Measurements from ENCODE around the gene MZT2B. TPM values are rescaled to one million over a fixed set of nuclear protein-coding genes. Genes with fewer than 3 reads are reported as not detected.

MZT2B gene
- total and polyA plus RNA-seq, 2 of the 13 experiments (the other 11 are each of a cell fraction or from before 2014, with no cell fraction given): 253 to 410 TPM

DNA sequence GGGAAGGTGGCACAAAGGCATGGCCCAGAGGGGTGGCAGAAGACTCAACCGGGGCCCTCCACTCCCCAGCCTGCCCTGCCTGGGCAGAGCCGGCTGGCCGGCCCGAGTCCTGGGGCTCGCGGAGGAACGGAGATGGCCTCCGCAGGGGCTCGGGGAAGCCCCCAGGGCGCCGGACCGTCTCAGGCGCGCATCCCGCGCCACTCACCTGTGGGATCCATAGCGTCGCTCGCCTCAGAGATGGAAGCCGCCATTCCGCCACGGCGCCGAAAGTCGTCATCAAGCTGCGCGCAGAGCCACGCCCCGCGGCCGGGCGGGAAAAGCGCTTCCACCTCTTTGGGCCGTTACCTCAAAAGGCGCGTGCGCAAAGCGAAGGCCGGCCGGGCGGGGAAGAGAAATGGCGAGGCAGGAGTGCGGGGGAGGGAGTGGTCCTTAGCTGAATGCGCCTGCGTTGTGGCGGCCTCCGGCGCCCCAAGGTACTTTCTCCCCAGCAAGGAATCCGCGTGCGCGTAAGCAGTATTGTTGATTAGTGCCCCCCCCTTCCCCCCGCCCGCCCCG, 660 bp upstream of the MZT2B start, which contains the start of gene SMPD4 (continued):
- TF ChIP-seq KMT2B (CRISPR knock-in tag; IDR thresholded peaks at IDR 0.05) (peak; percentile 89), DMAP1 (CRISPR knock-in tag; IDR thresholded peaks at IDR 0.05) (peak; percentile 96), SRF (IDR thresholded peaks at IDR 0.05; ENCODE audit: low read depth, low read length) (peak; percentile 73; the same call in 1 of the 2 replicates), ZNF672 (CRISPR knock-in tag; IDR thresholded peaks at IDR 0.05) (no peak), NFE2 (CRISPR knock-in tag; IDR thresholded peaks at IDR 0.05) (no peak), PHF5A (CRISPR knock-in tag; IDR thresholded peaks at IDR 0.05; ENCODE audit: low read depth, unreplicated experiment) (no peak), ZNF749 (CRISPR knock-in tag; IDR thresholded peaks at IDR 0.05; ENCODE audit: borderline replicate concordance) (no peak; the same call in 1 of the 2 replicates), SOX5 (CRISPR knock-in tag; IDR thresholded peaks at IDR 0.05; ENCODE audit: borderline replicate concordance) (peak; percentile 35; the same call in 1 of the 2 replicates), CHCHD3 (CRISPR knock-in tag; IDR thresholded peaks at IDR 0.05) (no peak; the same call in 1 of the 2 replicates), ZNF597 (CRISPR knock-in tag; IDR thresholded peaks at IDR 0.05) (no peak), ELF3 (CRISPR knock-in tag; IDR thresholded peaks at IDR 0.05) (peak; percentile 38), REXO4 (CRISPR knock-in tag; IDR thresholded peaks at IDR 0.05; ENCODE audit: borderline replicate concordance) (no peak), ZIK1 (CRISPR knock-in tag; IDR thresholded peaks at IDR 0.05; ENCODE audit: borderline replicate concordance, low read depth) (peak; percentile 63; the same call in 1 of the 2 replicates), SALL2 (CRISPR knock-in tag; IDR thresholded peaks at IDR 0.05) (peak; percentile 62; the same call in 1 of the 2 replicates), ZNF468 (CRISPR knock-in tag; IDR thresholded peaks at IDR 0.05) (no peak), POGZ (CRISPR knock-in tag; IDR thresholded peaks at IDR 0.05) (peak; percentile 82), RELA (CRISPR knock-in tag; IDR thresholded peaks at IDR 0.05) (no peak), ZNF605 (CRISPR knock-in tag; IDR thresholded peaks at IDR 0.05) (peak; percentile 80), ETV6 (CRISPR knock-in tag; conservative IDR thresholded peaks at IDR 0.05) (no peak), ZNF326 (CRISPR knock-in tag; IDR thresholded peaks at IDR 0.05; ENCODE audit: borderline replicate concordance) (no peak), MAFF (IDR thresholded peaks at IDR 0.05; ENCODE audit: low read depth, low read length) (no peak), ZNF792 (CRISPR knock-in tag; IDR thresholded peaks at IDR 0.05) (peak; percentile 22; the same call in 1 of the 2 replicates), ZNF33B (CRISPR knock-in tag; IDR thresholded peaks at IDR 0.05) (no peak), ZNF616 (CRISPR knock-in tag; IDR thresholded peaks at IDR 0.05; ENCODE audit: low read depth) (no peak), HDAC6 (IDR thresholded peaks at IDR 0.05; ENCODE audit: low read depth, low read length) (no peak), ZNF75D (CRISPR knock-in tag; IDR thresholded peaks at IDR 0.05; ENCODE audit: borderline replicate concordance) (no peak), CREB1 (IDR thresholded peaks at IDR 0.05) (peak; percentile 93), CREB1 (CRISPR knock-in tag; IDR thresholded peaks at IDR 0.05) (peak; percentile 99), ZMAT3 (CRISPR knock-in tag; conservative IDR thresholded peaks at IDR 0.05) (no peak; the same call in 1 of the 2 replicates), BCL6 (CRISPR knock-in tag; IDR thresholded peaks at IDR 0.05) (peak; percentile 45; the same call in 1 of the 2 replicates)
- TF ChIP-seq, protein P1, sequence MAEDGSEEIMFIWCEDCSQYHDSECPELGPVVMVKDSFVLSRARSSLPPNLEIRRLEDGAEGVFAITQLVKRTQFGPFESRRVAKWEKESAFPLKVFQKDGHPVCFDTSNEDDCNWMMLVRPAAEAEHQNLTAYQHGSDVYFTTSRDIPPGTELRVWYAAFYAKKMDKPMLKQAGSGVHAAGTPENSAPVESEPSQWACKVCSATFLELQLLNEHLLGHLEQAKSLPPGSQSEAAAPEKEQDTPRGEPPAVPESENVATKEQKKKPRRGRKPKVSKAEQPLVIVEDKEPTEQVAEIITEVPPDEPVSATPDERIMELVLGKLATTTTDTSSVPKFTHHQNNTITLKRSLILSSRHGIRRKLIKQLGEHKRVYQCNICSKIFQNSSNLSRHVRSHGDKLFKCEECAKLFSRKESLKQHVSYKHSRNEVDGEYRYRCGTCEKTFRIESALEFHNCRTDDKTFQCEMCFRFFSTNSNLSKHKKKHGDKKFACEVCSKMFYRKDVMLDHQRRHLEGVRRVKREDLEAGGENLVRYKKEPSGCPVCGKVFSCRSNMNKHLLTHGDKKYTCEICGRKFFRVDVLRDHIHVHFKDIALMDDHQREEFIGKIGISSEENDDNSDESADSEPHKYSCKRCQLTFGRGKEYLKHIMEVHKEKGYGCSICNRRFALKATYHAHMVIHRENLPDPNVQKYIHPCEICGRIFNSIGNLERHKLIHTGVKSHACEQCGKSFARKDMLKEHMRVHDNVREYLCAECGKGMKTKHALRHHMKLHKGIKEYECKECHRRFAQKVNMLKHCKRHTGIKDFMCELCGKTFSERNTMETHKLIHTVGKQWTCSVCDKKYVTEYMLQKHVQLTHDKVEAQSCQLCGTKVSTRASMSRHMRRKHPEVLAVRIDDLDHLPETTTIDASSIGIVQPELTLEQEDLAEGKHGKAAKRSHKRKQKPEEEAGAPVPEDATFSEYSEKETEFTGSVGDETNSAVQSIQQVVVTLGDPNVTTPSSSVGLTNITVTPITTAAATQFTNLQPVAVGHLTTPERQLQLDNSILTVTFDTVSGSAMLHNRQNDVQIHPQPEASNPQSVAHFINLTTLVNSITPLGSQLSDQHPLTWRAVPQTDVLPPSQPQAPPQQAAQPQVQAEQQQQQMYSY (CRISPR knock-in tag; IDR thresholded peaks at IDR 0.05): no peak; the same call in 1 of the 2 replicates

All from HepG2 (cell line).